Left lobe of liver (tissue), 2 donors: ENCODE data around the gene HELZ2. TPM values are rescaled to one million over a fixed set of nuclear protein-coding genes. Genes with fewer than 3 reads are reported as not detected.
"Not testable (repeated sequence)": the region's sequence is repeated elsewhere in the genome, so short reads cannot be mapped to it uniquely, and the experiment has no call there.

ENCODE experiments used
- ATAC-seq: fragments of 200-7000 bp; cut with Tn5 transposase; one replicate; pipeline ENCODE4 v1.9.1; 2020; ENCODE audit warnings: mild to moderate bottlenecking, moderate library complexity
- DNase-seq: peaks from one replicate; pipeline ENCODE4 v3.0.0-alpha.2; 2020; ENCODE audit warnings: low spot score
- total RNA-seq: library from RNA; stranded (reverse); gene quantifications from one replicate; pipeline ENCODE4 v1.2.1, GENCODE V29; 2021
- donor health status: DM: no; HTN: no; CAD: no; lungs with moderate emphysema.
- donor health status: DM: no; HTN: yes; CAD: no.

Gene HELZ2
- total RNA-seq, 1 donor from 2014 or later: 18.1 TPM

- DNase-seq (no peak), ATAC-seq (no peak)
These were observed 8.2 kb downstream of the HELZ2 start for GRCh38 chr20:63565699-63566335.

- no peak for ATAC-seq
- DNase-seq: no peak
These were observed 8.9 kb downstream of the HELZ2 start for GRCh38 chr20:63565021-63565698.

GRCh38 chr20:63564036-63564810 is 9.8 kb downstream of the HELZ2 start:
- DNase-seq (no peak), ATAC-seq (no peak)

- ATAC-seq (no peak), DNase-seq (no peak)
These were observed 10.7 kb downstream of the HELZ2 start for GRCh38 chr20:63563225-63563935.

GRCh38 chr20:63562461-63563224 is 11.4 kb downstream of the HELZ2 start:
- DNase-seq: no peak
- ATAC-seq: no peak

GRCh38 chr20:63561624-63562396 is 12.2 kb downstream of the HELZ2 start:
- ATAC-seq (no peak), DNase-seq (no peak)

GRCh38 chr20:63560856-63561609 is 13.0 kb downstream of the HELZ2 start:
- DNase-seq (no peak), ATAC-seq (no peak)

- no peak for DNase-seq
- no peak for ATAC-seq
These were observed 13.7 kb downstream of the HELZ2 start for GRCh38 chr20:63560333-63560805.

GRCh38 chr20:63559485-63560332 is 14.3 kb downstream of the HELZ2 start:
- ATAC-seq, DNase-seq: not testable (repeated sequence)

GRCh38 chr20:63558804-63559484 is 15.1 kb downstream of the HELZ2 start:
- no peak for ATAC-seq
- DNase-seq: no peak

- ATAC-seq (no peak), DNase-seq (no peak)
These were observed 16.6 kb downstream of the HELZ2 start for GRCh38 chr20:63557481-63557891.

- DNase-seq (no peak), ATAC-seq (no peak)
These were observed 17.1 kb downstream of the HELZ2 start for GRCh38 chr20:63556873-63557478.

GRCh38 chr20:63555661-63556381 is 18.2 kb downstream of the HELZ2 start:
- DNase-seq (no peak), ATAC-seq (no peak)

GRCh38 chr20:63554361-63555278 is 19.4 kb downstream of the HELZ2 start:
- no peak for ATAC-seq
- DNase-seq: no peak

GRCh38 chr20:63553933-63554290 is 20.1 kb downstream of the HELZ2 start, which contains the start of gene FNDC11:
Gene FNDC11, plus strand, starts transcription at chr20:63554159. Its CDS starts 1,505 bp downstream, at chr20:63555664.
- ATAC-seq (peak; percentile 4), DNase-seq (no peak)
